Measurements from ENCODE around the gene TBC1D7. TPM values are rescaled to one million over a fixed set of nuclear protein-coding genes. Genes with fewer than 3 reads are reported as not detected.
A peak's percentile ranks its signal among the peaks of the same experiment; 100 is the strongest.

The TBC1D7 gene
- total and polyA plus RNA-seq, 10 of the 15 experiments (the other 5 are each of a cell fraction or from before 2014, with no cell fraction given), result 20.1 to 65.9 (median 31.3) TPM

GRCh38 chr6:13272131-13273046 is 55.9 kb downstream of the TBC1D7 start (continued):
- TF ChIP-seq SMAD1 (IDR thresholded peaks at IDR 0.05; ENCODE audit: low read depth, partially characterized antibody), result peak; percentile 70
- TF ChIP-seq SP1 (IDR thresholded peaks at IDR 0.05; ENCODE audit: low read depth, low read length), result no peak
- TF ChIP-seq WRNIP1 (IDR thresholded peaks at IDR 0.05; ENCODE audit: borderline replicate concordance, low read depth, low read length), result no peak
- TF ChIP-seq, protein P1, sequence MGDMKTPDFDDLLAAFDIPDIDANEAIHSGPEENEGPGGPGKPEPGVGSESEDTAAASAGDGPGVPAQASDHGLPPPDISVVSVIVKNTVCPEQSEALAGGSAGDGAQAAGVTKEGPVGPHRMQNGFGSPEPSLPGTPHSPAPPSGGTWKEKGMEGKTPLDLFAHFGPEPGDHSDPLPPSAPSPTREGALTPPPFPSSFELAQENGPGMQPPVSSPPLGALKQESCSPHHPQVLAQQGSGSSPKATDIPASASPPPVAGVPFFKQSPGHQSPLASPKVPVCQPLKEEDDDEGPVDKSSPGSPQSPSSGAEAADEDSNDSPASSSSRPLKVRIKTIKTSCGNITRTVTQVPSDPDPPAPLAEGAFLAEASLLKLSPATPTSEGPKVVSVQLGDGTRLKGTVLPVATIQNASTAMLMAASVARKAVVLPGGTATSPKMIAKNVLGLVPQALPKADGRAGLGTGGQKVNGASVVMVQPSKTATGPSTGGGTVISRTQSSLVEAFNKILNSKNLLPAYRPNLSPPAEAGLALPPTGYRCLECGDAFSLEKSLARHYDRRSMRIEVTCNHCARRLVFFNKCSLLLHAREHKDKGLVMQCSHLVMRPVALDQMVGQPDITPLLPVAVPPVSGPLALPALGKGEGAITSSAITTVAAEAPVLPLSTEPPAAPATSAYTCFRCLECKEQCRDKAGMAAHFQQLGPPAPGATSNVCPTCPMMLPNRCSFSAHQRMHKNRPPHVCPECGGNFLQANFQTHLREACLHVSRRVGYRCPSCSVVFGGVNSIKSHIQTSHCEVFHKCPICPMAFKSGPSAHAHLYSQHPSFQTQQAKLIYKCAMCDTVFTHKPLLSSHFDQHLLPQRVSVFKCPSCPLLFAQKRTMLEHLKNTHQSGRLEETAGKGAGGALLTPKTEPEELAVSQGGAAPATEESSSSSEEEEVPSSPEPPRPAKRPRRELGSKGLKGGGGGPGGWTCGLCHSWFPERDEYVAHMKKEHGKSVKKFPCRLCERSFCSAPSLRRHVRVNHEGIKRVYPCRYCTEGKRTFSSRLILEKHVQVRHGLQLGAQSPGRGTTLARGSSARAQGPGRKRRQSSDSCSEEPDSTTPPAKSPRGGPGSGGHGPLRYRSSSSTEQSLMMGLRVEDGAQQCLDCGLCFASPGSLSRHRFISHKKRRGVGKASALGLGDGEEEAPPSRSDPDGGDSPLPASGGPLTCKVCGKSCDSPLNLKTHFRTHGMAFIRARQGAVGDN (IDR thresholded peaks at IDR 0.05), result peak; percentile 67
- TF ChIP-seq CBX3 (IDR thresholded peaks at IDR 0.05; ENCODE audit: borderline replicate concordance, low read depth), result no peak
- TF ChIP-seq USF1 (IDR thresholded peaks at IDR 0.05; ENCODE audit: borderline replicate concordance, extremely low read length, insufficient read depth, low read depth, low read length), result peak; percentile 38
- peak; percentile 61; the same call in 1 of the 2 replicates for TF ChIP-seq CBFB (IDR thresholded peaks at IDR 0.05; ENCODE audit: low read depth)
- peak; percentile 56; the same call in 1 of the 2 replicates for TF ChIP-seq NFIC (IDR thresholded peaks at IDR 0.05; ENCODE audit: low read depth, low read length)
- TF ChIP-seq NFYA (IDR thresholded peaks at IDR 0.05; ENCODE audit: borderline replicate concordance, low read depth, low read length), result no peak
- TF ChIP-seq SUPT20H (IDR thresholded peaks at IDR 0.05; ENCODE audit: borderline replicate concordance, control insufficient read depth, low read depth, low read length), result no peak
- TF ChIP-seq BRCA1 (IDR thresholded peaks at IDR 0.05; ENCODE audit: low read depth, low read length), result no peak

All from GM12878 (cell line).